ENCODE data around the gene CHST5.
"Not testable (repeated sequence)": the region's sequence is repeated elsewhere in the genome, so short reads cannot be mapped to it uniquely, and the experiment has no call there.

CHST5 gene

GRCh38 chr16:75548456-75548855 lies 12.5 kb upstream of the CHST5 start:
- not testable (repeated sequence) for FAIRE-seq

DNA sequence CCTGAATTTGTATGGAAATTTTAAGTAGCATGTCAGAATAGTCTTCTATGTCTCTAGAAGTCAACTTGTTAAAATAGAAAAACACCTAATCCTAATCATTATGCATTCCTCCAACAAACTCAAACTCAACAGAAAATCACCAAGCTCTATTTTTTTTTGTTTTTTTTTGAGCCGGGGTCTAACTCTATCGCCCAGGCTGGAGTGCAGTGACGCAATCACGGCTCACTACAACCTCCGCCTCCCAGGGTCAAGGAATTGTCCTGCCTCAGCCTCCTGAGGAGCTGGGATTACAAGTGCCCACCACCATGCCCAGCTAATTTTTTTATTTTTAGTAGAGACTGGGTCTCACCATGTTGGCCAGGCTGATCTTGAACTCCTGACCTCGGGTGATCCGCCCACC lies 10.4 kb upstream of the CHST5 start:
- FAIRE-seq: no peak

- FAIRE-seq: not testable (repeated sequence)
These were observed 10.0 kb upstream of the CHST5 start for GRCh38 chr16:75545879-75546278.

GRCh38 chr16:75542462-75542861 lies 6.6 kb upstream of the CHST5 start:
- FAIRE-seq: not testable (repeated sequence)

- no peak for FAIRE-seq
These were observed 5.3 kb upstream of the CHST5 start for GRCh38 chr16:75541236-75541635.

DNA sequence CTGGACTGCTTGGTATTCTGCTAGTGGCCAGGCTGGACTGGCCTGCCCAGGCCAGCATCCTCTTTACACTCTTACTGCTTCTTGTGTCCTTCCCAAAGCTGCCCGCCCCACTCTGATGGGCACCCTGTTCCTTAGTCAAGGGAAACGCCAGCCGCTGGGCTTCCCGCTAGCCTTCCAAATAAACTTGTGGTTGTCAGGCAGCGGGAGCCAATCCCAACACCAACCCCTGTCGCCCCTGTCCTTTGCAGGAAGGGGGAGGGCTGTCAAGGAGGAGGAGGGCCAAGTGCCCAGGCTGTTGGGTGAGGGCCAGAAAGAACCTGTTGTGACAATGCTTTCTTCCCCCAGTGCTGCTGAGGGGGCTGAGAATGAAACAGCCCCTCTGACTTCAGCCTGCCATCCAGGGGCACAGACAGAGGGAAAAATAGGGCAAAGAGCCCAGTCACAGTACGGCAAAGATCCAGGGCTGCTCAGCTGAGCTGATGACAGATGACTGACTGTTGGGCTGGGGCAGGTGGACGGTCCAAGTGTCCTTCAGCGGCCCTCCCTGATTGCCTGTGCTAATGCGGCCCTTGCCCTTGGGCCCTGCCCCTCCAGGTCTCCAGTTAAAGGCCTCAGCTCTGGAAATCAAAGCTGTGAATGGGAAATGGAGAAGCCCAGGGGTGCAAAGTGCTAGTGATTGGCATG lies 3.1 kb upstream of the CHST5 start:
- FAIRE-seq: not testable (repeated sequence)

GRCh38 chr16:75537776-75538175 lies 1.9 kb upstream of the CHST5 start:
- no peak for FAIRE-seq

DNA sequence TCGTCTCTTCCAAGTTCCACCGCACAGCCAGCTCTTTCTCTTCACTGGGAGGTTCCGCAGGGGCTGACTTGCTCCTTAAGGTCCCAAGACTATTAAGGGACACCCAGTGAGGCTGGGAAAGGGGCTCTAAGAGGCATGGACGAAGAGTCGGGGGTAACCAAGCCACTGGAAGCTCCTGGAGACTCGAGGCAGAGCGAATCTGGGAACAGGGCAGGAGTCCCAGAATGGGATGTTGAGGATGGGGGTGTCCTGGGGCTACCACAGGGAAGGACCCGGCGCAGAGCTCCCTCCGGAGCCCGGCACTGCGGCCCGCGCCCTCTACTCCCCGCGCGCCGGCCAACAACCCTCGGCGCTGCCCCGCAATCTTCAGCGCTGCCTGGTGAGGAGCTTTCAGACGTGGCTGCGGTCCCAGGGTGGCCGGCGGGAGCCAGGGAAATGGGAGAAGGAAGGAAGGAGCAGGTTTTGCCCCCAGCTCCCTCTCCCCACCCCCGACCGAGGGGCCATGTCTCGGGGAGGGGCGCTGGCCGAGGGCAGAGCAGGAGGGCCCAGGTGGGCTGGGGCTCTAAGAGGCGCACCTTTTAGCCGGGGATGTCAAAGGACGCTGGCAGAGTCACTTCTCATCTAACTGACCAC lies 581 bp downstream of the CHST5 start:
- no peak for FAIRE-seq

DNA sequence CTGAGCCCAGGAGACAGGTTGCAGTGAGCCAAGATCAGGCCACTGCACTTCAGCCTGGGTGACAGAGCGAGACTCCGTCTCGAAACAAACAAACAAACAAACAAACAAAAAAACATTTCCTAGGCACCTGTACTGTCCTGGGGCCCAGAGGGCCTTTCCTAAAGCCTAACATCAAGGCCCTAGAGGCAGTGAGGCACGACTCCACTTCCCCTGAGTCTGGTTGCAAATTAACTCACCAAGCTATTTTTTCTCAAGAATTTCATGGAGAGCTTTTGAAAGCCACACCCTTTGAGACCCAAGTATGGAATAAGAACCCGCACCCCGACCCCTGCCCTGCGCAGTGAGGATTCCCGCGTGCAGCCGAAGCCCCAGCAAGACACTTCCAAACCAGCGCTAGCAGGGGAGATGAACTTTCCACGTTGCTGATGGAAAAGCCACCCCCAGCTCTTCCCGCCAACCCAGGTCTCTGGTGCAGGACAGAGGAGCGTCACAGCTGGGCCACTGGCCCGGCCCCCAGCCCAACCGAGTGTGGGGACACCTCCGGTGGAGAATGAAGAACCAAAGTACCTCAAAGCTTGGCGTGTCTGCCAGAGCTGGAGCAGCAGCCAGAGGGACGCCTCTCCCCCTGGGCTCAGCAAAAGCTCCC lies 1.2 kb downstream of the CHST5 start:
- no peak for FAIRE-seq

DNA sequence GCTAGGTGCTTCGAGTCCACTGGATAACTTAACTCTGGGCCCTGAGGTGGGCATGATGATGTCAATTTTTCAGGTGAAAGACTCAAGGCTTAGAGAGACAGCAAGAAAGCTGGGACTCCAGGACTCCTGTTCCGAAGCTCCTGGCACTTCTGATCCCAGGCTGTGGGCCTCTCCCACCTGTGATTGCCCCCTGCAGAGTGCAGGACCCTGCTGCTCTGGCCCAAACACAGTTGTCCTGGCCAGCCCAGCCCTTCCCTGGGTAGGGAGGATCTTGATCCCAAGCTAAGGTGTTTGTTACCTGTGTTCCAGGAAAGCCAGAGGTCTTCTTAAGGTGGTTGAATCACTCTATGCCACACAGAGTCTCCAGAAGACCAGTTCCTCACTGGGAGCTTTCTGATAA lies 3.1 kb downstream of the CHST5 start:
- FAIRE-seq: no peak

DNA sequence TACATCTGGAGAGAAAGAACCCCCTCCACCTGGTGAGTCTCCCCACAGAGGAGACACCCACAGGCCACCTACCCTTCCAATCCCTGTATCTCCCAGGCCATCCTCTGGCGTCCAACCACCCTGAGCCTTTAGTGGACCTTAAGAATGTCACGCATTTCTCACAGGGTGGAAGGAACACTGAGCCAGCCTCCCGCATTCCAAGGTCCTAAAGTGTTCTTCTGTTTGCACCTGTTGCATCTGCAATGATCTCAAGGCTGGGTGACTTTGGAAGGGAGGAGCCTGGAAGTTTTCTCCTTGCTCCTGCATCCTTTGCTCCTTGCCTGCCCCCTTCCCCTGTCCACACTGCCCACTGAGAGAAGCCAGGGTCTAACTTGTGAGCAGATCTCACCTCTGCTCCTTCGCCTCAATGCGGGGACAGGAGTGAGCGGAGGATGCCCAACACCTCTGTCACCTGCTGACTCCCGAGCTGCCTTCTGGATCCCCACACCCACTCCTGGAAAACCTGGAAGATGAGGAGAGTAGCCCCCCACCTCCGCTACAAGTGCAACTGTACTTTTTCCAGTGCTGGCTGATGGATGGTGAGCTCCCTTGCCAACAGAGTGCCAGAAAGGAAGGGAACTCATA lies 3.7 kb downstream of the CHST5 start:
- no peak for FAIRE-seq

- no peak for FAIRE-seq
These were observed 5.9 kb downstream of the CHST5 start for GRCh38 chr16:75529959-75530358.

DNA sequence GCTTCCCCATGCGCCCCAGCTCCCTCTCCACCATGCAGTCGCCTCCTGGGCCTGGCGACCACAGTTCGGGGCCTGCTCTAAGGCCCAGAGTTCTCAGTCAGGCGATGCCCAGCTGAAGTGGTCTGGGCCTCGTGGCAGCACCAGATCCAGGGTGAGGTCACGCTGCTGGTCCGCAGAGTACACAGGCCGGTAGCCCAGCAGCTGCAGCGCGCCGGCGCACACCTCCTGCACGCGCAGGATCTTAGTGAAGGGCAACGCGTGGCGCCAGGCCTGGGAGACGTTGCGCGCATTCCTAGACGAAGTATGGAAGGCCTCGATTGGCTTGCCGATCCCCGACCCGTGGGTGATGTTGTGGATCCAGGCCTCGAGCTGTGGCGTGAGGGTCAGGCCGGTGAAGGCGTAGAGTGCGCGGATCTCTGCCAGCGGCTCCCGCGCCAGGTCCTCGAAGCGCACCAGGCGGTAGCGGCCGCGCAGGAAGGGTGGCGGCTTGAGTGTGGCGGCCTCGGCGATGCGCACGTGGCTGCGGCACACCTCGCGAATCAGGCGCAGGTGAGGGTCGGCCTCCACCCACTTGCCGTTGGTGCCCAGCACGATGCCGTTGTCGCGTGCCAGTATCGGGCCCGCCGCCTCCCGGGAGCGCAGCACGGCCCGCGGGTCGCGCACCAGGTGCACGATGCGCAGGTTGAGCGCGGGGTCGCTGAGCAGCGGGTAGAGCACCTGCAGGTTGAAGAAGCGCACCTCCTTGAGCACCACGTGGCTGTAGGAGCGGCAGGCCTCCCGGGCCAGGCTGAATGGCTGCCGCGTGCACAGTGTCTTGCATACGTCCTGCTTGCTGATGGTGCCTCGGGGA lies 6.6 kb downstream of the CHST5 start:
- FAIRE-seq: no peak

- no peak for FAIRE-seq
These were observed 8.0 kb downstream of the CHST5 start for GRCh38 chr16:75527825-75528299.

DNA sequence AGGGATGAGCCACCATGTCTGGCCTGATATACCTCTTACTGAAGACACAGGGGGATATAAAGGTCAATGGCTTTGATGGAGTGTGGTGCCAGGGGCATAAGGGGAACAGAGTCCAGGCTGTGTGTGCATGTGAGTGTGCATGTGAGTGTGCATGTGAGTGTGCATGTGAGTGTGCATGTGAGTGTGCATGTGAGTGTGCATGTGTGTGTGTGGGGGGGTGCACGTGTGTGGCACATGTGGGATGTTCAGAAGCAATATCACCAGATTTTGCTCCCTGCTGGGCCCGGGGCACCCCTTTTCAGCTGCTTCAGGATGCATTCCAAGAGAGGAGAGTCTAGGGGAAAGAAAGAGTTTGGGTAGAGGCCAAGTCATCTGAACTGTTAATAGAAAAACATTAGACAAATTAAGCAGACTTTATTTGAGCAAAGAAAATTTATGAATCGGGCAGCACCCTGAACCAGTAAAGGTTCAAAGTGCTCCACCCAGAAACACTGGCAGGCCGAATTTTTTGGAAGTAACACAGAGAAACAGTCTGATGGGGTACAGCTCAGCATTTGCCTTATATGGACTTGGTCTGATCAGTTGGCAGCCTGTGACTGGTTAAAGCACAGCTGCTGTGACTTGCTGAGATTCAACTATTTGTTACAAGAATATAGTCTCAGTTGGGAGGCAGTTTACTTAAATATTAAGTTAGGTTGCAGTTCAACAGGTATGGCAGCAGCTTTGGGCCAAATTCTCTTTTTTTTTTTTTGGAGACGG lies 9.7 kb downstream of the CHST5 start:
- no peak for FAIRE-seq

DNA sequence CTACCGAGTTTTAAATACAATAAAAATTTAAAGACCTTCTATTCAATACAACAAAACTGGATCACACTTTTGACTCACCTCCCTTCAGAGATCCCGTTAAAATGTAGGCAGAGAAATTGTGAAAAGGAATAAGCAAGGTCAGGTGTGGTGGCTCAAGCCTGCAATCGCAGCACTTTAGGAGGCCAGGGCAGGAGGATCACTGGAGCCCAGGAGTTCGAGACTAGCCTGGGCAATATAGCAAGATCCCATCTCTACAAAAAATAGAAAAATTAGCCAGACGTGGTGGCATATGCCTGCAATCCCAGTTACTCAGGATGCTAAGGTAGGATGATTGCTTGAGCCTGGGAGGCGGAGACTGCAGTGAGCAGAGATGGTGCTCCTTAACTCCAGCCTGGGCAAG lies 16.7 kb downstream of the CHST5 start:
- no peak for FAIRE-seq

DNA sequence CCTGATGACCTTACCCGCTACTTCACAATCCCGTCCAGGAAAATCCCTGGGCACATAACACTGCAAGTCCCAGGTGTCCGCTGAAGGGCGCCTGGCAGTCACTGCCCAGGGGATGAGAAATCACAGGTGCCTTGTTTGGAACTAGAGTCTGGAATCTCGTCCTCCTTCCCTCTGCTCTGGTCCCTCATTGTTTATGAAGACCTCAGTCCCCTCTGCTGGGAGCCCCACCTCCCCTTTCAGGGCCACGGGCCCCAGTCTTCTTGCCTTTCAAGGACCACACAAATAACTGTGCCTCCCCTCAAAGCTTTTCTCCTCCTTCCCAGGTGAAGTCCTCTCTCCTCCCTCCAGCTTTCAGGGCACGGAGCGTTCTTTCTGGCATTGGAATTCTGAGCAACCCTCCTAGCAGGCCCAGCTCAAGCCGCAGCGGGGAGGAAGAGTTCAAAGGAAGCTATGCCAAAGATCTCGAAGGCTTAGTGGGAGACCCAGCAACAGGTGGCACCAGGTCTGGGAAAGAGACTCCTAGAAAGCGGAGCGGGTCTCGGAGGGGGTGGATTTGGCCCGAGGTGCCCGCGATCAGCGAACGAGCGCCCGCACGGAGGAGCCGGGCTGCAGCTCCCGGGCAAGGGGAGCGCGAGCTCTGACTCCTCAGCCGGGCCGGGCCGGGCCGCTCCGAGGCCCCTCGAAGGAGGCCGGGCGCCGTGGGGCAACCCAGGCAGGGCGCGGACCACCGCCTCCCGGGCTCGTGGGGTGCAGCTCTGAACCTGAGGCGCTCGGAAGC lies 19.5 kb downstream of the CHST5 start:
- not testable (repeated sequence) for FAIRE-seq

DNA sequence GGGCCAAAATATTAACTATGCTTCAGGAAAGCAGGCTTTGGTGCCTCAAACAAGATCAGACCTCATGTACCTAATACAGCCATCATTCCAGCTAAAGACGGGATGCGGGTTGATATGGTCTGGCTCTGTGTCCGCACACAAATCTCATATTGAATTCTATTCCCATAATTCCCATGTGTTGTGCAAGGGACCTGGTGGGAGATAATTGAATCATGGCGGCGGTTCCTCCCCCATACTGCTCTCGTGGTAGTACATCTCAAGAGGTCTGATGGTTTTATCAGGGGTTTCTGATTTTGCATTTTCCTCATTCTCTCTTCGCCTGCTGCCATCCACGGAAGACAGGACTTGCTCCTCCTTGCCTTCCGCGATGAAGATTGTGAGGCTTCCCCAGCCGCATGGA lies 21.6 kb downstream of the CHST5 start:
- FAIRE-seq: no peak

DNA sequence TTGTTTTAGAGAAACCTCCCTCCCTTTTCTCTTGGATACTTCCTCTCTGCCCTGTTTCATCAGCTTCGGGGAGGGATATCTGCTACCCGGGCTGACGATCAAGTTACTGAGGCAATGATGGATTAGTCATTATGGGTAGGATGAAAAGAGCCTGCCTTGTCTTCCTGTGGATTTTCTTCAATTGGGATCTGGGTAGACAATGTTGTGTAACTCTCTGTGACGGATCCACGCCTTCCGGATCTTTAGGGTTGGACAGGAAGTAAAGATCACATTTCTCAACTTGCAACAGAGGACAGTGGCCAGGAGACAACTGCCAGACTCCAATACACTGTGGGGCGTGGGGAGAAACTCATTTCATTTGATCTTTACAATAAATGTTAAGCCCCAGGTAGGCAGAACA lies 29.3 kb downstream of the CHST5 start:
- no peak for FAIRE-seq

DNA sequence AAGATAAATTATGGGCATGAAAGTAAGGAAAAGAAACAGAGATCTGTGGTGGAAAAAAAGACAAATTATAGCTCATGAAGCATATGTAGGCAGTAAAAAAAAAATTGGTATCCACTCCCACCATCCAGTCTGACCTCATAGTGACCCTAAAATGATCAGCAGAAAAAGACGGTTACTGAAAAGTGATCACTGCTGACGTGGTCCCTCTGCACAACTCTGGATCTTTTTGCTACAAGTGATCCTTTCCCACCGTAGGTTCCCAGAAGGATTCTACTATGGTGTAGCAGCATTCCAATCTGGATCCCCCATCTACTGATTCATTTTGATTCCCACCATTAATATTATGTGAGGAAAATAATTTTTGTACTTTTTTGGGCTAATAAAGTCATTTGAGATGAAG lies 29.8 kb downstream of the CHST5 start:
- FAIRE-seq: no peak

GRCh38 chr16:75503801-75504200 lies 32.1 kb downstream of the CHST5 start:
- no peak for FAIRE-seq

Measured in endometrium (tissue), 2 donors.